ENCODE results near the gene ADGRL2.

- TF ChIP-seq EP300 (IDR thresholded peaks at IDR 0.05) (no peak), POLR2AphosphoS5 (IDR thresholded peaks at IDR 0.05) (no peak), POLR2A (IDR thresholded peaks at IDR 0.05; ENCODE audit: low read depth) (no peak)
- TF ChIP-seq, protein P1, sequence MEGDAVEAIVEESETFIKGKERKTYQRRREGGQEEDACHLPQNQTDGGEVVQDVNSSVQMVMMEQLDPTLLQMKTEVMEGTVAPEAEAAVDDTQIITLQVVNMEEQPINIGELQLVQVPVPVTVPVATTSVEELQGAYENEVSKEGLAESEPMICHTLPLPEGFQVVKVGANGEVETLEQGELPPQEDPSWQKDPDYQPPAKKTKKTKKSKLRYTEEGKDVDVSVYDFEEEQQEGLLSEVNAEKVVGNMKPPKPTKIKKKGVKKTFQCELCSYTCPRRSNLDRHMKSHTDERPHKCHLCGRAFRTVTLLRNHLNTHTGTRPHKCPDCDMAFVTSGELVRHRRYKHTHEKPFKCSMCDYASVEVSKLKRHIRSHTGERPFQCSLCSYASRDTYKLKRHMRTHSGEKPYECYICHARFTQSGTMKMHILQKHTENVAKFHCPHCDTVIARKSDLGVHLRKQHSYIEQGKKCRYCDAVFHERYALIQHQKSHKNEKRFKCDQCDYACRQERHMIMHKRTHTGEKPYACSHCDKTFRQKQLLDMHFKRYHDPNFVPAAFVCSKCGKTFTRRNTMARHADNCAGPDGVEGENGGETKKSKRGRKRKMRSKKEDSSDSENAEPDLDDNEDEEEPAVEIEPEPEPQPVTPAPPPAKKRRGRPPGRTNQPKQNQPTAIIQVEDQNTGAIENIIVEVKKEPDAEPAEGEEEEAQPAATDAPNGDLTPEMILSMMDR (IDR thresholded peaks at IDR 0.05) = no peak
These were observed 120.2 kb downstream of the ADGRL2 start for GRCh38 chr1:81920886-81921285.

All from esophagus muscularis mucosa (tissue), 4 donors.